HG03354 (cell line): ENCODE measurements around the gene SSMEM1.
"Not testable (repeated sequence)": the region's sequence is repeated elsewhere in the genome, so short reads cannot be mapped to it uniquely, and the experiment has no call there.

Source experiments
- ATAC-seq: cut with Tn5 transposase; IDR thresholded peaks from one replicate; pipeline ENCODE4 v1.9.1; 2021; ENCODE audit warnings: mild to moderate bottlenecking; ENCODE audit not compliant: unreplicated experiment, poor library complexity, severe bottlenecking

SSMEM1 gene

DNA sequence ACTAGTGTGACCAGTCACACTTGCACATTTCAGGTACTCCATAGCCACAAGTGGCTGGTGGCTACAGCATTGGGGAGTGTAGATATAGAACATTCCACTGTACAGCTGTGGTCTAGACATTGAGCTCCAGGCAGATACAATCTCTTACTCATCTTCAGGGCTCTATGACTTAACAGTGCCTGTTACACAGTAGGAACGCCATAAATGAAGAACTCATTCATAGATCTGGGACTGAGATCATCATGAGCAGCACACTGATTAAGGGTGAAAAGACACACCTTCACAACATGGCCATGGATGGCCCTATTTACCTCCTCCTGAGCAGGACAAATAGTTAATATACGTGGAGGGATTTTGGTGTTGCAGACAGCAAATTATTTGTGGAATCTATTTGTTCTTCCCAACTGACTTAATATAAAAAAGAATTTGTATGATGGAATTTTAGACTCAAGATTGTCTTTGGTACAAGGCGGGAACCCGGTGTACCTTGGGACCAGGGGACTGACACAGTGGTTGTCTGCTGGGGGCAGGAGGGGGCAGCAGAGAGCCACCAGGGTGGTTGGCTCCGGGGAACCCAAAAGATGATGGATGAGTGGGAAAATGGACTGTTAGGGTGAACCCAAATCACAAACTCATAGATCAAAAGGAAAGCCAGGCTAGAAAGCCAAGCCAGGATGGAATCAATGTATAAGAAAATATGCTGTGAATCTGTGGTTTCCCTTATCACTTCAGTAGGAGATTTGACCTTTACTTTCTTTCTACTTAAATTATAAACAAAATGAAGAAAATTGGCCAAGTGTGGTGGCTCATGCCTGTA, 34.7 kb downstream of the SSMEM1 start:
- ATAC-seq = peak; percentile 67

DNA sequence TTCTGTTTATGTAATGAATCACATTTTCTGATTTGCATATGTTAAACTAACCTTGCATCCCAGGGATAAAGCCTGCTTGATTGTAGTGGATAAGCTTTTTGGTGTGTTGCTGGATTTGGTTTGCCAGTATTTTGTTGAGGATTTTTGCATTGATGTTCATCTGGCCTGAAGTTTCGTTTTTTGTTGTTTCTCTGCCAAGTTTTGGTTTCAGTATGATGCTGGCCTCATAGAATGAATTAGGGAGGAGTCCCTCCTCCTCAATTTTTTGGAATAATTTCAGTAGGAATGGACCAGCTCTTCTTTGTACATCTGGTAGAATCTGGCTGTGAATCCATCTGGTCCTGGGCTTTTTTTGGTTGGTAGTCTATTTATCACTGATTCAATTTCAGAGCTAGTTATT, 35.8 kb downstream of the SSMEM1 start:
- ATAC-seq = not testable (repeated sequence)

DNA sequence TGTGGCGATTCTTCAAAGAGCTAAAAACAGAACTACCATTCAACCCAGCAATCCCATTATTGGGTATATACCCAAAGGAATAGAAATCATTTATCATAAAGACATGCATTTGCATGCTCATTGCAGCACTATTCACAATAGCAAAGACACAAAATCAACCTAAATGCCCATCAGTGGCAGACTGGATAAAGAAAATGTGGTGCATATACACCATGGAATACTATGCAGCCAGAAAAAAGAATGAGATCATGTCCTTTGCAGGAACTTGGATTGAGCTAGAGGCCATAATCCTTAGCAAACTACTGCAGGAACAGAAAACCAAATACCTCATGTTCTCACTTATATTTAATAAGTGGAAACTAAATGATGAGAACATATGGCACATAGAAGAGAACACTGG, 38.8 kb downstream of the SSMEM1 start:
- not testable (repeated sequence) for ATAC-seq

DNA sequence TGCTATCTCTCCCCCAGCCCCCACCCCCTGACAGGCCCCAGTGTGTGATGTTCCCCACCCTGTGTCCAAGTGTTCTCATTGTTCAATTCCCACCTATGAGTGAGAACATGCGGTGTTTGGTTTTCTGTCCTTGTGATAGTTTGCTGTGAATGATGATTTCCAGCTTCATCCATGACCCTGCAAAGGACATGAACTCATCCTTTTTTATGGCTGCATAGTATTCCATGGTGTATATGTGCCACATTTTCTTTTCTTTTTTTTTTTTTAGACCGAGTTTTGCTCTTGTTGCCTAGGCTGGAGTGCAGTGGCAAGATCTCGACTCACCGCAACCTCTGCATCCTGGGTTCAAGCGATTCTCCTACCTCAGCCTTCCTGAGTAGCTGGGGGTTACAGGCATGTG, 41.2 kb downstream of the SSMEM1 start:
- ATAC-seq = not testable (repeated sequence)

DNA sequence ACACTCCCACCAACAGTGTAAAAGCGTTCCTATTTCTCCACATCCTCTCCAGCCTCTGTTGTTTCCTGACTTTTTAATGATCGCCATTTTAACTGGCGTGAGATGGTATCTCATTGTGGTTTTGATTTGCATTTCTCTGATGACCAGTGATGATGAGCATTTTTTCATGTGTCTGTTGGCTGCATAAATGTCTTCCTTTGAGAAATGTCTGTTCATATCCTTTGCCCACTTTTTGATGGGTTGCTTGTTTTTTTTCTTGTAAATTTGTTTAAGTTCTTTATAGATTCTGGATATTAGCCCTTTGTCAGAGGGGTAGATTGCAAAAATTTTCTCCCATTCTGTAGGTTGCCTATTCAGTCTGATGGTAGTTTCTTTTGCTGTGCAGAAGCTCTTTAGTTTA, 42.0 kb downstream of the SSMEM1 start:
- not testable (repeated sequence) for ATAC-seq

- no peak for ATAC-seq
Measured at GRCh38 chr7:130254555-130254954, 46.9 kb downstream of the SSMEM1 start.

DNA sequence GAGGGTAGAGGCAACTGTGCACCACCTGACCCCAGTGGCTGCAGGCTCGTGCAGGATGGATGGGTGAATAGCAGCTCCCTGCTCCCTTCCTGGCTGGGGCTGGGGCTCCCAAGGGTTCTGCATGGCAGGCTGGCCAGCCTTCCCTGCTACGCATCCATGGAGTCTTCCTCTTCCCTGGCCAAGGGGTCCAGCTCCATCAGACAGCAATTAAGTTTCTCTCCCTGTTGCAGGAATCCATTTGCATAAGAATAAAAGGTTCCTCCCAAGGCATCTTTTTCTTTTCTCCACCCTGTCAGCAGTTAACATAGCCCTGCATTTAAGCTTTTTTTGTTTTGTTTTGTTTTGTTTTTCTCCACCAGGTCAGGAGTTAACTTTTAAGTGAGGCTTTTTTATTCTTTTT, 49.0 kb downstream of the SSMEM1 start:
- ATAC-seq = no peak

GRCh38 chr7:130258494-130259078, 50.9 kb downstream of the SSMEM1 start:
- ATAC-seq = no peak

DNA sequence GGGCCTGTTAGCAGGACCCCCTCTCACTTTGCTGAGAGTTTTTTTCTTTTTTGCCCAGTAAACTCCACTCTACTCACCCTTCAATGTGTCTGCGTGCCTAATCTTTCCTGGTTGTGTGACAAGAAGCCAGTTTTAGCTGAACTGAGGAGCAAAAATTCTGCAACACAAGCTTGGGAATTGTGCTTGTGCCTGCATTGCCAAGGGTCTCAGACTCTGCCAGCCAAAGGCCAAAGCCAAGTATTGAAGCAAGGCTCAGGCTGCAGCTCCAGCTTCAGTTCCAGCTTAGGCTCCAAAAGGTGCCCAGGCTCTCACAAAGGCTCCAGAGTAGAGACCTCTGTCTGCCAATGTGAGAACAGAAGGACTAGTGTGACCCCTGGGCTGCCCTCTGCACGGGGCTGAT, 54.8 kb downstream of the SSMEM1 start:
- no peak for ATAC-seq

- ATAC-seq = no peak
Measured at GRCh38 chr7:130263130-130263529, 55.5 kb downstream of the SSMEM1 start.
